HL-60 (cell line): ENCODE data around the gene SPATA9.

Source experiments
- DNase-seq, 2 experiments: peaks; one replicate each; pipeline ENCODE4 v3.0.0-alpha.2; 2010 to 2020; ENCODE audit warnings: low read depth in 1 of 2, low spot score in 1 of 2
- H3K27ac ChIP-seq: fragments of 250-450 bp; sonication (Bioruptor Pico); replicated peaks from 2 replicates; pipeline ENCODE4 v1.5.1; 2020; ENCODE audit warnings: mild to moderate bottlenecking, moderate library complexity
- H3K27me3 ChIP-seq: fragments of 250-450 bp; sonication (Bioruptor Pico); 2 replicates; pipeline ENCODE4 v1.5.1; 2021; ENCODE audit warnings: mild to moderate bottlenecking, moderate library complexity; ENCODE audit not compliant: insufficient read depth, poor library complexity, severe bottlenecking
- H3K4me3 ChIP-seq: replicated peaks from 2 replicates; pipeline ENCODE4 v1.5.1; 2011; ENCODE audit warnings: mild to moderate bottlenecking, control low read depth, low read length; ENCODE audit not compliant: insufficient read depth
- GABPA ChIP-seq: IDR thresholded peaks from 2 replicates; pipeline ENCODE4 v1.6.1; 2012; ENCODE audit warnings: low read depth
- POLR2AphosphoS5 ChIP-seq: IDR thresholded peaks from 2 replicates; pipeline ENCODE4 v1.6.1; 2012; ENCODE audit warnings: low read depth
- SPI1 ChIP-seq: IDR thresholded peaks from 2 replicates; pipeline ENCODE4 v1.6.1; 2012; ENCODE audit warnings: low read depth, mild to moderate bottlenecking, borderline replicate concordance
- TF ChIP-seq, protein P1 (sequence below): IDR thresholded peaks from one replicate; pipeline ENCODE4 v1.5.1; 2011; ENCODE audit warnings: low read length, control low read depth, inconsistent platforms; ENCODE audit not compliant: insufficient read depth
- TF ChIP-seq, protein P2 (sequence below): IDR thresholded peaks from 2 replicates; pipeline ENCODE4 v1.6.1; 2012; ENCODE audit warnings: low read depth; ENCODE audit not compliant: insufficient replicate concordance

The SPATA9 gene

DNA sequence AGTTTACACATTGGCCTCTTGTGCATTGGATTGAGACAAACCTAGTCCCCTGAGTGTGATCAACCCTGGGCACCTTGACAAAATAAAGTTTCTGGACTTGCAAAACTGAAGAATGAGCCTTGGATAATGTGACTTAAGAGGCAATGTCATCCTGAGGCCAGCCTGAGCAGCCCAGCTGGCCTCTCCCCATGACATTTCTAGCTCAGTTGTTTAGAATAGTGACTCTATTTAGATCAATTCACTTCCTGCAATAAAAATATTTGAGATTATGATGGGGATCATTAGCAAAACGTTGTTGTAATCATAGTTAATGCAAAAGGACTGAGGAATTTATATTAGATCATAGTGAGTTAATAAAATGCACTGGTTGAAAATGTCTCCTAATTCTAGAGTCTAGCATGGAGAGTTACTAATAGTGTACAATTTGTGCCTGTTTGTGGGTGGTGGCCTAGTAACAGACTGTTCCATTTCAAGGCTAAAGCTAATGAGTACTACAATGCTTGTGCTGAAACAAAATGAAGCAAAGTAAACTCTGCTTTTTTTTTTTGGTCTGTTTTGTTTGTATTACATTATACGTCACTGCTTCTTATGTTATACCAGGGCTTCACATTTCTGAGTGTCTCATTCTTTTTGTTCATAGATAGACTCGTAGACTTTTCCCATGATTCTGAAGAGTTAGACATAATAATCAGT lies 37.4 kb upstream of the SPATA9 start:
- H3K27ac ChIP-seq: no peak overlapping the region
- DNase-seq: no peak
- no peak for TF ChIP-seq SPI1
- TF ChIP-seq, protein P1, sequence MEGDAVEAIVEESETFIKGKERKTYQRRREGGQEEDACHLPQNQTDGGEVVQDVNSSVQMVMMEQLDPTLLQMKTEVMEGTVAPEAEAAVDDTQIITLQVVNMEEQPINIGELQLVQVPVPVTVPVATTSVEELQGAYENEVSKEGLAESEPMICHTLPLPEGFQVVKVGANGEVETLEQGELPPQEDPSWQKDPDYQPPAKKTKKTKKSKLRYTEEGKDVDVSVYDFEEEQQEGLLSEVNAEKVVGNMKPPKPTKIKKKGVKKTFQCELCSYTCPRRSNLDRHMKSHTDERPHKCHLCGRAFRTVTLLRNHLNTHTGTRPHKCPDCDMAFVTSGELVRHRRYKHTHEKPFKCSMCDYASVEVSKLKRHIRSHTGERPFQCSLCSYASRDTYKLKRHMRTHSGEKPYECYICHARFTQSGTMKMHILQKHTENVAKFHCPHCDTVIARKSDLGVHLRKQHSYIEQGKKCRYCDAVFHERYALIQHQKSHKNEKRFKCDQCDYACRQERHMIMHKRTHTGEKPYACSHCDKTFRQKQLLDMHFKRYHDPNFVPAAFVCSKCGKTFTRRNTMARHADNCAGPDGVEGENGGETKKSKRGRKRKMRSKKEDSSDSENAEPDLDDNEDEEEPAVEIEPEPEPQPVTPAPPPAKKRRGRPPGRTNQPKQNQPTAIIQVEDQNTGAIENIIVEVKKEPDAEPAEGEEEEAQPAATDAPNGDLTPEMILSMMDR: no peak
- TF ChIP-seq, protein P2, sequence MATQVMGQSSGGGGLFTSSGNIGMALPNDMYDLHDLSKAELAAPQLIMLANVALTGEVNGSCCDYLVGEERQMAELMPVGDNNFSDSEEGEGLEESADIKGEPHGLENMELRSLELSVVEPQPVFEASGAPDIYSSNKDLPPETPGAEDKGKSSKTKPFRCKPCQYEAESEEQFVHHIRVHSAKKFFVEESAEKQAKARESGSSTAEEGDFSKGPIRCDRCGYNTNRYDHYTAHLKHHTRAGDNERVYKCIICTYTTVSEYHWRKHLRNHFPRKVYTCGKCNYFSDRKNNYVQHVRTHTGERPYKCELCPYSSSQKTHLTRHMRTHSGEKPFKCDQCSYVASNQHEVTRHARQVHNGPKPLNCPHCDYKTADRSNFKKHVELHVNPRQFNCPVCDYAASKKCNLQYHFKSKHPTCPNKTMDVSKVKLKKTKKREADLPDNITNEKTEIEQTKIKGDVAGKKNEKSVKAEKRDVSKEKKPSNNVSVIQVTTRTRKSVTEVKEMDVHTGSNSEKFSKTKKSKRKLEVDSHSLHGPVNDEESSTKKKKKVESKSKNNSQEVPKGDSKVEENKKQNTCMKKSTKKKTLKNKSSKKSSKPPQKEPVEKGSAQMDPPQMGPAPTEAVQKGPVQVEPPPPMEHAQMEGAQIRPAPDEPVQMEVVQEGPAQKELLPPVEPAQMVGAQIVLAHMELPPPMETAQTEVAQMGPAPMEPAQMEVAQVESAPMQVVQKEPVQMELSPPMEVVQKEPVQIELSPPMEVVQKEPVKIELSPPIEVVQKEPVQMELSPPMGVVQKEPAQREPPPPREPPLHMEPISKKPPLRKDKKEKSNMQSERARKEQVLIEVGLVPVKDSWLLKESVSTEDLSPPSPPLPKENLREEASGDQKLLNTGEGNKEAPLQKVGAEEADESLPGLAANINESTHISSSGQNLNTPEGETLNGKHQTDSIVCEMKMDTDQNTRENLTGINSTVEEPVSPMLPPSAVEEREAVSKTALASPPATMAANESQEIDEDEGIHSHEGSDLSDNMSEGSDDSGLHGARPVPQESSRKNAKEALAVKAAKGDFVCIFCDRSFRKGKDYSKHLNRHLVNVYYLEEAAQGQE: no peak
- no peak for TF ChIP-seq GABPA
- no peak for TF ChIP-seq POLR2AphosphoS5
- H3K4me3 ChIP-seq: no peak overlapping the region
- no peaks in the 10 kb centered on the region for H3K27me3 ChIP-seq

DNA sequence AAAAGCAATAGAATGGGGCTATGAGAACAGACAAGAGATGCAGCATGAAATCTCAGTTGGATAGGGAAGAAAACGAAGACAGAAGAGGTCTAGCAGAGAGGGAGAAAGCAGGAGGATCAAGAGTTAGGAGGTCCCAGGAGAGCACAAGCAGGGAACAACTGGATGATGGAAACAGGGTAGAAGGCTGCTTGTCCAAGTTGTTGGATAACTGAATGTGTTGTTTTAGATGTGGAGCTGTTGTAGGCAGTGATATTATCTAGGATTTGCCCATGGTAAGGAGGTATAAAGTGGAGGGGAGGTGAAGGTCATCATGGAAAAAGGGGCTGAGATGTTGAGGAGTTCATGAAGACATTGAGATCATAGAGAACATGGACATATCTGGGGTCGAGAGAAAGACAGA lies 35.9 kb upstream of the SPATA9 start:
- H3K4me3 ChIP-seq: no peak overlapping the region
- DNase-seq: no peak

DNA sequence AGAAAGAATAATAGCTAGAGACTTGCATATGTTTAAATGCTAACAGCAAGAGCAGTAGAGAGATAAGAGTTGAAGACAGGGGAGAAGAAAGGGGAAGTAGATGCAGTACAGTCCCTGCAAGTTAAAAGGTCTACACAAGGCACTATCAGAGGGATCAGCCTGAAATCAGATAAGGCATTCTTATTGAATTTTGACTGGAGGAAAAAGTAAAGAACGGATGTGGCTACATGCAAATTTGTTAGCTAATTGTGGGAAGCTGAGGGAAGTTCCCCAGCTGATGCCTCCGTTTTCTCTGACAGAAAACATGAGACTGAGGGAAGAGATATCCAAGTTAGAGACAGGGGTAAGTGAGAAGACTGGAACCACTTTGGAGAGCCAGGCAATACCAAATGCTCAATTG lies 35.4 kb upstream of the SPATA9 start:
- no peak overlapping the region for H3K4me3 ChIP-seq
- DNase-seq: peak in 1 of 2 experiments; percentile 47
- no peak overlapping the region; the same call in 1 of the 2 replicates for H3K27ac ChIP-seq
- TF ChIP-seq, protein P2: no peak
- TF ChIP-seq POLR2AphosphoS5: no peak
- no peak for TF ChIP-seq SPI1
- no peak for TF ChIP-seq GABPA
- TF ChIP-seq, protein P1: no peak
- no peaks in the 10 kb centered on the region for H3K27me3 ChIP-seq

More for the DNA sequence above, 35.9 kb upstream of the SPATA9 start:
- no peaks in the 10 kb centered on the region for H3K27me3 ChIP-seq
- no peak overlapping the region for H3K27ac ChIP-seq
- TF ChIP-seq POLR2AphosphoS5: no peak
- no peak for TF ChIP-seq SPI1
- TF ChIP-seq GABPA: no peak
- TF ChIP-seq, protein P2: no peak
- TF ChIP-seq, protein P1: no peak
